Brain microvascular endothelial cell (primary cell): ENCODE results near the gene RAPSN.
"Not testable (repeated sequence)": the region's sequence is repeated elsewhere in the genome, so short reads cannot be mapped to it uniquely, and the experiment has no call there.

Experiments
- DNase-seq: peaks from one replicate; pipeline ENCODE4 v3.0.0-alpha.2; 2020
- H3K27ac ChIP-seq: fragments of 250-450 bp; sonication (Bioruptor Pico); 2 replicates; pipeline ENCODE4 v1.5.1; 2020; ENCODE audit warnings: mild to moderate bottlenecking, moderate library complexity
- H3K27me3 ChIP-seq: fragments of 250-450 bp; sonication (Bioruptor Pico); replicated peaks from 2 replicates; pipeline ENCODE4 v1.5.1; 2020; ENCODE audit warnings: mild to moderate bottlenecking
- H3K36me3 ChIP-seq: fragments of 250-450 bp; sonication (Bioruptor Pico); replicated peaks from 2 replicates; pipeline ENCODE4 v1.5.1; 2020; ENCODE audit warnings: mild to moderate bottlenecking
- H3K4me3 ChIP-seq: 2 replicates; pipeline ENCODE4 v1.5.1; 2011; ENCODE audit warnings: low read depth, mild to moderate bottlenecking, control low read depth, low read length, moderate library complexity
- CTCF ChIP-seq: IDR thresholded peaks from 2 replicates; pipeline ENCODE4 v1.5.1; 2011; ENCODE audit warnings: low read depth, mild to moderate bottlenecking, moderate library complexity, low read length, control low read depth, inconsistent platforms; ENCODE audit errors: missing control alignments
- in situ Hi-C: cut with HindIII; loops from 2 replicates; pipeline ENCODE4 v1.10.0; 2017; ENCODE audit warnings: low sequenced_read_pairs, low pct_ligation_motif_present

The RAPSN gene

DNA sequence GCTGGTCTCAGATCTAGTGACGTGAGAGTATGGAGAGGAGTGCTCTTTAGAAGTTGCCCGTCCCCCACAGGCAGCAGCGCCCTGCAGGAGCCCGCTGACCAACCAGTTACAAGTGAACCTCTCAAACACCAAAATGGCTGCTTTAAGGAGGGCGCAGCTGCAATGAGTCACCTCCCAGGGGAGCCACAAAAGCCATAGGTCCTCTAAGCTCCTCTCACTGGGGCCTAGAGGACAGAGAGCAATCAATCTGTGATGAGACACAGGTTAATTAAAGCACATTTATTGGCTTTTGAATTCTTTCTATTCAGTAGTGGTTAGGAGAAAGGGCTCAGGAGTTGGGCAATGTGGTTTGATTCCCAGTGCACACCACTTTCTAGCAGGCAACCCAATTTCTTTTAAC is 15.5 kb upstream of the RAPSN start:
- Histone ChIP-seq H3K36me3 (peaks cover 20% of the 10 kb centered on the region), H3K27ac (no peak overlapping the region), H3K4me3 (no peak overlapping the region), H3K27me3 (no peaks in the 10 kb centered on the region)
- no peak for TF ChIP-seq CTCF
- in situ Hi-C loops, result no loop called here
- peak; percentile 48 for DNase-seq

DNA sequence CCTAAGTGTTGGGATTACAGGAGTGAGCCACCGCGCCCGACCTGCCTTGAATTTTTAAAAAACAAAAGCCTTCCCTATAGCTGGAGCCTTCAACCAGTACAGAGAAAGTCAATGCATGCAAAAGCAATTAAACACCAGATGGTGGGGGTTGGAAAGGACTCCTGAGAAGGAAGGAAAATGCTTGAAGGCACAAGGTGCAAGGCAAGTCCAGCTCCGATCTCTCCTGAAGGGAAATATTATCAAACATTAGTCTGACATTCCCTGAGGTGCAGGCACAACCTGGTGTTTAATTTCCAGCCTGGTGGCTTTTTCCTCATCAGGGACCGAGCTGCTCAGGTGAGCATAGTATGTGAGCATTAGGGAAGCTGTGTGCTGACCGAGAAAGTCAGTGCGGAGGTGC is 12.9 kb upstream of the RAPSN start:
- H3K36me3 ChIP-seq, result peaks cover 11% of the 10 kb centered on the region
- no peak overlapping the region for H3K27ac ChIP-seq
- in situ Hi-C loops, result no loop called here
- H3K27me3 ChIP-seq, result no peaks in the 10 kb centered on the region
- no peak for DNase-seq
- no peak for TF ChIP-seq CTCF
- H3K4me3 ChIP-seq, result no peak overlapping the region

DNA sequence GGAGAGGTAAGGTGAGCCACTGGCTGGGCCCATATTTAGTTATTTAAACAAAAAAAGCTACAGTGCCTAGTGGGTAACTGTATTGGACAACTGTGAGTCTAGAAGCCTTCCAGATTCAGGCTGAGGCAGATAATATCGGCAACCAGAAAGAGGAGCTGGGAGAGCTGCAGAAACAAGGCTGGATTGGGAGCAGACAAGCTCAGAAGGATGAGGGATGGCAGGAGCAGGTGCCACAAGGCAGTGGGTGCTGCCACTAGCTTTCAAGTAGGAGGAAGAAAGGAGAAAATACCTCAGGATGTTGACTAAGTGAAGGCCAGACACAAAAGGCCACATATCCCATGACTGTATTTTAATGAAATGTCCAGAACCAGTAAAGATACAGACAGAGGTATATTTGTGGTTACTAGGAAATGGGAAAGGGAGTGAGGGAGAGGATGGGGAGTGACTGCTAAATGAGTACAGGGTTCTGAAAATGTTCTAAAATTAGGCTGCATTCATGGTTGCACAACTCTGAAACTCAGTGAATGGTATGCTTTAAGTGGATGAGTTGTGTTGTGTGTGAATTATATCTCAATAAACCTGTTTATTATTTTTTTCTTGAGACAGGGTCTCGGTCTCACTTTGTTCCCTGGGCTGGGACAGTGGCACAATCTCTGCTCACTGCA is 11.8 kb upstream of the RAPSN start:
- no peaks in the 10 kb centered on the region for H3K27me3 ChIP-seq
- H3K4me3 ChIP-seq, result no peak overlapping the region
- TF ChIP-seq CTCF, result no peak
- no peak overlapping the region for H3K27ac ChIP-seq
- H3K36me3 ChIP-seq, result peaks cover 11% of the 10 kb centered on the region
- in situ Hi-C loops, result no loop called here
- DNase-seq, result no peak

DNA sequence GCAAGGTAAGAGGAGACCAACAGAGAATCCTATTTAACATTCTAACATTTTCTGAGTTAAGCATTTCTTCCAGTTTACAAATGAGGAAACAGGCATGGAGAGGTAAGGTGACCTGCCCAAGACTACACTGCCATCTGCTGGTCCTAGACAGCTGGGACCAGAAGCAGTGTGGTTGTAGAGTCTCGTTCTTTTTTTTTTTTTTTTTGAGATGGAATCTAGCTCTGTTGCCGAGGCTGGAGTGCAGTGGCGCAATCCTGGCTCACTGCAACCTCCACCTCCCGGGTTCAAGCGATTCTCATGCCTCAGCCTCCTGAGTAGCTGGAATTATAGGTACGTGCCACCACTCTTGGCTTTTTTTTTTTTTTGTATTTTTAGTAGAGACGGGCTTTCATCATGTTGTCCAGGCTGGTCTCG is 5.3 kb upstream of the RAPSN start:
- peak; percentile 88 for TF ChIP-seq CTCF
- H3K36me3 ChIP-seq, H3K27me3 ChIP-seq, in situ Hi-C loops, H3K27ac ChIP-seq, H3K4me3 ChIP-seq: not testable (repeated sequence)
- peak; percentile 73 for DNase-seq

DNA sequence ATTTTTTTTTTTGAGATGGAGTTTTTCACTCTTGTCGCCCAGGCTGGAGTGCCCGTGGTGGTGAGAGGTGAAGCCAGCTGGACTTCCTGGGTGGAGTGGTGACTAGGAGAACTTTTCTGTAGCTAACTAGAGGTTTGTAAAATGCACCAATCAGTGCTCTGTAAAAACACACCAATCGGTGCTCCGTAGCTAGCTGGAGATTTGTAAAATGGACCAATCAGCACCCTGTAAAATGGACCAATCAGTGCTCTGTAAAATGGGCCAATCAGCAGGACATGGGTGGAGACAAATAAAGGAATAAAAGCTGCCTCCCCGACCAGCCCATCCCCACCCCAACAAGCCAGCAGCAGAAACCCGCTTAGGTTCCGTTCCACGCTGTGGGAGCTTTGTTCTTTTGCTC is 4.4 kb upstream of the RAPSN start:
- H3K27ac ChIP-seq, result no peak overlapping the region
- no peaks in the 10 kb centered on the region for H3K27me3 ChIP-seq
- H3K4me3 ChIP-seq, result no peak overlapping the region
- no peak for TF ChIP-seq CTCF
- in situ Hi-C loops, result no loop called here
- DNase-seq, result no peak
- no peaks in the 10 kb centered on the region for H3K36me3 ChIP-seq

DNA sequence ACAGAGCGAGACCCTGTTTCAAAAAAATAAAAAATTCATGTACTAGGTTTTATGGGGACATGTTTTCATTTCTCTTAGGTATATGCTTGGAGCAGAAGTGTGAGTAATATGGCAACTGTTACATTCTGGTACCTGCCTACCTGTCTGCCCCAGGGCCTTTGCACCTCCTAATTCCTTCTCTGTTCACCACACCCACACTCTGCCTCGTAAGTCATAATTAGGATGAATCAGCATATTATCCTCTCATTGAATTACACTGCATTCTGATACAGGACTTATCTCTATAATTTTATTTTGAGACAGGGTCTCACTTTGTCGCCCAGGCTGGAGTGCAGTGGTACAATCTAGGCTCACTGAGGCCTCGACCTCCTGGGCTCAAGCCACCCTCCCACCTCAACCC is 3.1 kb upstream of the RAPSN start:
- no peak overlapping the region for H3K4me3 ChIP-seq
- H3K27me3 ChIP-seq, result no peaks in the 10 kb centered on the region
- no peak overlapping the region for H3K27ac ChIP-seq
- TF ChIP-seq CTCF, result no peak
- no peaks in the 10 kb centered on the region for H3K36me3 ChIP-seq
- in situ Hi-C loops, result no loop called here
- DNase-seq, result no peak
